Stimulated activated memory B cell treated with anti-CD40 and anti-IgM and Interleukin-4, amounts not matched to agents 10 μg/mL and 1 μg/mL and 100 μg/mL, for 72 hours (primary cell): ENCODE data around the gene TAS2R38.

ENCODE experiments used
- ATAC-seq: fragments of 150-1000 bp; cut with Tn5 transposase; 2 replicates; pipeline ENCODE4 v1.10.0; 2021
- H3K27ac Mint-ChIP-seq: one replicate; pipeline ENCODE4 v1.8.0; 2022; ENCODE audit warnings: mild to moderate bottlenecking, mixed read lengths
- H3K27me3 Mint-ChIP-seq: one replicate; pipeline ENCODE4 v1.8.0; 2022; ENCODE audit warnings: mixed read lengths
- H3K36me3 Mint-ChIP-seq: one replicate; pipeline ENCODE4 v1.8.0; 2022; ENCODE audit warnings: mixed read lengths
- H3K4me1 Mint-ChIP-seq: one replicate; pipeline ENCODE4 v1.8.0; 2022; ENCODE audit warnings: mixed read lengths
- H3K4me3 Mint-ChIP-seq: one replicate; pipeline ENCODE4 v1.8.0; 2022; ENCODE audit warnings: mild to moderate bottlenecking, moderate library complexity, mixed read lengths
- H3K9me3 Mint-ChIP-seq: one replicate; pipeline ENCODE4 v1.8.0; 2022; ENCODE audit warnings: mixed read lengths

The TAS2R38 gene

DNA sequence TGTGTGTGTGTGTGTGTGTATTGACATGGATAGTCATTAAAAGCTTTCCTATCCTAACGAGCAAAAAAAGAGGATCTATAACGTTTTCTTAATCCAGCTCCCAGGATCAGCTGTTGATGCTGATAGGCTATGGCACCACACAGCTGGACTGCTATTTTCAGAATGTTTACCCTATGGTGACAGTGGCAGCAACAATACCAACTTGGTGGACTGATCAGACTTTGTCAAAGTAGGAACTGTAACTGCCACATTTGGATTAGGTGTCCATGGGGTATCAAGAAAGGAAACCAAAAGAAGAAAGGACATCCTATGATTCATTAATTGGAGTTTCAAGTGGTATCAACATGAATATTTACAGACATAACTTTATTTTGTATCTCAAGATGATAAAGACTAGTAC is 24.1 kb downstream of the TAS2R38 start:
- H3K4me3 Mint-ChIP-seq: no peak overlapping the region
- no peak for ATAC-seq
- no peaks in the 10 kb centered on the region for H3K36me3 Mint-ChIP-seq
- no peaks in the 10 kb centered on the region for H3K9me3 Mint-ChIP-seq
- no peaks in the 10 kb centered on the region for H3K4me1 Mint-ChIP-seq
- no peak overlapping the region for H3K27ac Mint-ChIP-seq
- peaks cover 7% of the 10 kb centered on the region for H3K27me3 Mint-ChIP-seq

DNA sequence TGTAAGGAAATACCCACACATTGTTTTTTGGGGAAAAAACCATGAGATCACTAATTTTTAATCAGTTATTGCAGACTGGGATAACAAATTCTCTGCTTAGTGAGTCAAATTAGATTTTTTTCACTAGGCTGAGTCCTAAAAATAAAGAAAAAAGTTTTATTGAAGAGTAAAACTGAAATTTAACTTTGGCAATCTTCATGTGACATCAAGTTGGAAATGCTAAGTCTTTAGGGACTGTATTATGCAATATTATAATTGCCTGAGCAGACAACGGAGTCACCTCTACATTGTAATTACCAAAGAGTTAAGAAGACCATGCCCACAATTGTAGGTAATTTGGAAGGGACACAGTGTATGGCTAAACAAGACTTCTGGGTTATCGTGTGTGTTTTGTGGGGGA is 24.6 kb downstream of the TAS2R38 start:
- ATAC-seq: no peak
- H3K9me3 Mint-ChIP-seq: no peaks in the 10 kb centered on the region
- no peak overlapping the region for H3K27ac Mint-ChIP-seq
- H3K36me3 Mint-ChIP-seq: no peaks in the 10 kb centered on the region
- no peaks in the 10 kb centered on the region for H3K4me1 Mint-ChIP-seq
- no peak overlapping the region for H3K4me3 Mint-ChIP-seq
- H3K27me3 Mint-ChIP-seq: peaks cover 7% of the 10 kb centered on the region

DNA sequence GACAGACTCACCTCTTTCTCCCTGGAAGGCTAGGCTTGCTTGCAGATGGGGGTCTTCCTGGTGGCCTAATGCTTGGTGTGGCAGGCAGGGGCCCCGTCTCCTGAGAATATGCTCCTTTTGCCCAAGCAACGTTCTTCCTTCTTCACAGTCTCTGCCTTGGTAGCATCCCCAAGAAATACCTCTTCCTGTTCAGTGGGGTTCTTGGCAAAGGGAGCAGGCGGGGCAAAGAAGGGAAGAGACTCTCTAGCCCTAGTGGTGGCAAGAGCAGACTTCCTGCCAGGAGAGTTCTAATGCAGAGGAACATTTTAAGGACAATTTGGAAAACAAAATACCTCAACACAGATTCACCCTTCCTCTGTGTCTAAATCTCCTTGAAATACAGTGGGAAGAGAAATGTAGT is 26.8 kb downstream of the TAS2R38 start, which contains the start of gene CLEC5A:
Gene CLEC5A, minus strand, starts transcription at position 179 of the 400 bp plus-strand sequence. CDS start 682 bp downstream, outside the sequence.
- Mint-ChIP-seq H3K27ac (no peak within 1 kb of the TSS), H3K27me3 (no peaks in the 10 kb centered on the region), H3K4me1 (no peaks in the 10 kb centered on the region), H3K4me3 (no peak within 1 kb of the TSS), H3K36me3 (no peaks in the 10 kb centered on the region), H3K9me3 (no peaks in the 10 kb centered on the region)
- ATAC-seq: no peak

DNA sequence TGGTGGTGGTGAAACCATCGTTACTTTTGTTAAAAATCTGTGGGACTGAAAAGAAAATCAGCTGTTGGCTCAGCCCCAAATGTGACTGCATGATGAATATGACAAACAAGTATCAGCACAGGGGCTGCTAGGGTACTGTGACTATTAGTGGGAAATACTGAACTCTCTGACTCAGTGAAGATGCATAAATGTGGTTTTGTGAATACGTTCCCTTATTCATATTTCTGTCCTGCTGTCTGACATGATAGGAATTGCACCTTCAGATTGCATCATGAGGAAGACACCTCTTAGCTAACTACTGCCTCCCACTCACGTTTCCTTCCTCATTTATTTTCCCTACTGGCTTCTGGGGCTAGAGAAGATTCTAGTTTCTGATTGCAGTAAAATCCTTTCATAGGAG is 28.2 kb downstream of the TAS2R38 start:
- no peak overlapping the region for H3K4me3 Mint-ChIP-seq
- H3K27ac Mint-ChIP-seq: no peak overlapping the region
- no peak for ATAC-seq
- H3K36me3 Mint-ChIP-seq: peaks cover 4% of the 10 kb centered on the region
- no peaks in the 10 kb centered on the region for H3K4me1 Mint-ChIP-seq
- H3K9me3 Mint-ChIP-seq: peaks cover 10% of the 10 kb centered on the region
- H3K27me3 Mint-ChIP-seq: no peaks in the 10 kb centered on the region

DNA sequence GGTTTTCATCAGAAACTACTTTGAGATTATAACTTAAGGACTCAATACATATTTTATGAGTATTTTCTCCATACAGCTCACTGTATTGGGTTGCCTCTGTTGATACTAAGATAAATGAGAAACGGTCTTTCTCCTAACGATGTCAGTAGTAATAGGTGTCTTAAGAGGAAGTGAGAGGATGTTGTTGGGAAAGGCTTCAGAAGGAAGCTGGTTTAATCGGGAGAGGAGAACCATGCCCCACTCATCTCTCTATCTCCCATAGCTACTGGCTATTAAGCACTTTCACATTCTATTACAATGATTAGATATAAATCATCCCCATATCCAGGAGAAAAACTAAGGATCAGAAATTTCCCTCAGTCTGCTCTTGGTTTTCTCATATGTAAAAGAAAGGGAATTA is 28.8 kb downstream of the TAS2R38 start:
- Mint-ChIP-seq H3K4me1 (no peaks in the 10 kb centered on the region), H3K4me3 (no peak overlapping the region), H3K9me3 (peaks cover 14% of the 10 kb centered on the region), H3K27ac (no peak overlapping the region), H3K27me3 (no peaks in the 10 kb centered on the region), H3K36me3 (peaks cover 7% of the 10 kb centered on the region)
- no peak for ATAC-seq

DNA sequence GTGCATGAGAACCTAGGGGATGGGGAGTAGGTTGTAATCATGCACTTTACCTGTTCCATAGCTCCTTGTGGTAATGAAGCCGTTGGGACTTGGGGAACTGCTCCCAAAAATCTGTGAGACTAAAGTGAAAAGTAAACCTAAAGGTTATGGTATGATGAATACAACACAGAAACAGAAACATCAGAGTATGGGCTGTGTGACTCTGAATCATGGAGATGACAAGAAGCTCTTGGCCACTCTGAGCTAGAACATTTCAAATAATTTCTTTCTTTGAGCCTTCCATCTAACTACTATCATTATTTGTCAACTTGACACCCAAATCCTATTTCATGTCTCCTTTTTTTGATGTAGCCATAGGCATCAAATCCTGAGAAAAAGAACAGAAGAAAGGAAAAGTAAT is 29.7 kb downstream of the TAS2R38 start:
- ATAC-seq: no peak
- no peak overlapping the region for H3K27ac Mint-ChIP-seq
- no peak overlapping the region for H3K4me3 Mint-ChIP-seq

DNA sequence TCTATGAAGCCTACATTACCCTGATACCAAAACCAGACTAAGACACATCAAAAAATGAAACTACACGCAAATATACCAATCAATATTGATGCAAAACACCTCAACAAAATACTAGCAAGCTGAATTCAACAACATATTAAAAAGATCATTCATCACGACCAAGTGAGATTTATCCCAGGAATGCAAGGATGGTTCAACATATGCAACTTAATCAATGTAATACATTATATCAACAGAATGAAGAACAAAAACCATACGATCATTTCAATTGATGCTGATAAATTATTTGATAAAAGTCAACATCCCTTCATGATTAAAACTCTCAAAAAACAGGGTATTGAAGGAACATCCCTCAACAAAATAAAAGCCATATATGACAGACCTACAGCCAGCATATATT is 32.5 kb downstream of the TAS2R38 start:
- Mint-ChIP-seq H3K27me3 (no peaks in the 10 kb centered on the region), H3K36me3 (peaks cover 7% of the 10 kb centered on the region), H3K9me3 (peaks cover 19% of the 10 kb centered on the region), H3K4me3 (no peak overlapping the region), H3K4me1 (no peaks in the 10 kb centered on the region), H3K27ac (no peak overlapping the region)
- no peak for ATAC-seq

More for the DNA sequence above, 29.7 kb downstream of the TAS2R38 start:
- Mint-ChIP-seq H3K36me3 (peaks cover 7% of the 10 kb centered on the region), H3K9me3 (peaks cover 19% of the 10 kb centered on the region), H3K27me3 (no peaks in the 10 kb centered on the region), H3K4me1 (no peaks in the 10 kb centered on the region)

DNA sequence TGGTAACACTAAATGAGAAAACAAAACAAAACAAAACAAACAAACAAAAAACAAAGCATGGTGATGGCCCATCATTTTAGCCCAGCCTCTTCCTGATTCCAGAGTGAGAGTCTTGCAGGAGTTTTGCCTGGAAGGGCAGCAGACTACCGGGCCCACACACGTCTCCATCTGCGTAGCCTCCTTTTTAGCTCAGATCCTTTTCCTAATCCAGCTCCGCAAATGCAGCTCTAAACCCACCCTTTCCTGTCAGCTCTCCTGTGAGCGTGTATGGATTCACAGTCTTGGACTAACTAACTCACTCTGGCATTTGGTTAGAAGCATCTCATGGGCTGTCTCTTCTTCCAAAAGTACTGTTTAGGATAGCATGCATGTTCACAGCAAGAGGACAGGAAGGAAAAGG is 43.4 kb downstream of the TAS2R38 start:
- H3K27me3 Mint-ChIP-seq: peaks cover 5% of the 10 kb centered on the region

DNA sequence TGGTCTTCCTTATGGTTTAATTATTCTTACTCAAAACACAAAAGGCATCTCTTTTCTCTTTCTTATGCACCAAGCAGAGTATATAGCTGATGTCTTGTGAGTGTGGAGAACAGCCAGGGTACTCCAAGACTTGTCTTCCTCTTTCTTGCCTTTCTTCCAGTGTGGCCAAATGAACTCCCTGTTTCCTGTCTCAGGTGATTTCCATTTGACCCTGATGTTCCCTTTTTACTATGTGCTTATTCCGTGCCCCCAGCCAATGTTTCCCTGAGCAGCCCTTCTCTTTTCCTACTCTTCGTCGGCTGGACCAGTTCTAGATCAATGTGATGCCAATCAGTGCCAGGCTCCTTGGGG is 44.8 kb downstream of the TAS2R38 start:
- peaks cover 2% of the 10 kb centered on the region for H3K9me3 Mint-ChIP-seq
- ATAC-seq: no peak
- no peaks in the 10 kb centered on the region for H3K36me3 Mint-ChIP-seq
- no peaks in the 10 kb centered on the region for H3K4me1 Mint-ChIP-seq
- no peak overlapping the region for H3K4me3 Mint-ChIP-seq
- peaks cover 2% of the 10 kb centered on the region for H3K27me3 Mint-ChIP-seq
- no peak overlapping the region for H3K27ac Mint-ChIP-seq

More for the DNA sequence above, 43.4 kb downstream of the TAS2R38 start:
- no peak overlapping the region for H3K27ac Mint-ChIP-seq
- H3K9me3 Mint-ChIP-seq: peaks cover 2% of the 10 kb centered on the region
- no peaks in the 10 kb centered on the region for H3K4me1 Mint-ChIP-seq
- no peak overlapping the region for H3K4me3 Mint-ChIP-seq
- no peak for ATAC-seq
- H3K36me3 Mint-ChIP-seq: no peaks in the 10 kb centered on the region

DNA sequence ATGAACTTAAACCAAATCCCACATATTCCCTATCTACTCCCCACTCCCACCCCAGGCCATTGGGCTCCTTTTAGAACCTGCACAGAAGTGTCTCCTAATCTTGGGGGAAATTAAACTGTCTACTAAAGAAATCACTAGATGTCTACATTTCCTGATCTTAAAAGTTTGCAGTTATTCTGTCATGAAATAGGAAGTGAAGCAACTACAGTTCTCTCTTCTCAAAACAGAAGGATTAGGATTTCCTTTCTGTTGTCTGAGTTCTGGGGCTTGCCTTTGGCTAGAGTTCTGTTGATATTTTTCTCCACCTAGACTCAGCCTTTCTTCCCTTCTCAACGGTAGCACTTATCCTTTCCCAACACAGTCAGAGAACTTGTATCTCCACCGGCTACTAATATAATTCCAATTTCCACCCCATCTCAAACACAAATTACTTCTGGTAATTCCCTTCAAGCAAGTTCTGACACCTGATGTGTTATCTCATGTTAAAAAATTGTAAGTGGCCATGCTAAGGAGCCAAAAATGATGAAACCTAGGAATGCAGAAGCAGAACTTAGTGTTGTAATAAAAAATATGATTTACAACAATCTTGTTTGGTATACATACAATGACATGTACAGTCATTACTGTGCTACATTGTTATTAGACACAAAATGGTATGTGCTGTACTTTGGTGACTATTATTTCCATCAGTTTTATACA is 45.3 kb downstream of the TAS2R38 start:
- no peak for ATAC-seq
- no peak overlapping the region for H3K27ac Mint-ChIP-seq
- H3K4me1 Mint-ChIP-seq: no peaks in the 10 kb centered on the region
- no peak overlapping the region for H3K4me3 Mint-ChIP-seq
- H3K9me3 Mint-ChIP-seq: peaks cover 2% of the 10 kb centered on the region
- H3K36me3 Mint-ChIP-seq: no peaks in the 10 kb centered on the region
- no peaks in the 10 kb centered on the region for H3K27me3 Mint-ChIP-seq
